K562 treated with DMSO at 1 percent for 24 hours (cell line): ENCODE data around the gene WDPCP. TPM values are rescaled to one million over a fixed set of nuclear protein-coding genes. Genes with fewer than 3 reads are reported as not detected.

ENCODE experiments used
- total RNA-seq: library from RNA; unstranded; fragments of 300-600 nt; gene quantifications from 2 replicates; pipeline ENCODE4 v1.2.3, GENCODE V29; 2022; ENCODE audit warnings: low read depth; ENCODE audit not compliant: insufficient read depth

Gene WDPCP, protein sequence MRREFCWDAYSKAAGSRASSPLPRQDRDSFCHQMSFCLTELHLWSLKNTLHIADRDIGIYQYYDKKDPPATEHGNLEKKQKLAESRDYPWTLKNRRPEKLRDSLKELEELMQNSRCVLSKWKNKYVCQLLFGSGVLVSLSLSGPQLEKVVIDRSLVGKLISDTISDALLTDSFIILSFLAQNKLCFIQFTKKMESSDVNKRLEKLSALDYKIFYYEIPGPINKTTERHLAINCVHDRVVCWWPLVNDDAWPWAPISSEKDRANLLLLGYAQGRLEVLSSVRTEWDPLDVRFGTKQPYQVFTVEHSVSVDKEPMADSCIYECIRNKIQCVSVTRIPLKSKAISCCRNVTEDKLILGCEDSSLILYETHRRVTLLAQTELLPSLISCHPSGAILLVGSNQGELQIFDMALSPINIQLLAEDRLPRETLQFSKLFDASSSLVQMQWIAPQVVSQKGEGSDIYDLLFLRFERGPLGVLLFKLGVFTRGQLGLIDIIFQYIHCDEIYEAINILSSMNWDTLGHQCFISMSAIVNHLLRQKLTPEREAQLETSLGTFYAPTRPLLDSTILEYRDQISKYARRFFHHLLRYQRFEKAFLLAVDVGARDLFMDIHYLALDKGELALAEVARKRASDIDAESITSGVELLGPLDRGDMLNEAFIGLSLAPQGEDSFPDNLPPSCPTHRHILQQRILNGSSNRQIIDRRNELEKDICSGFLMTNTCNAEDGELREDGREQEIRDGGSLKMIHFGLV
- total RNA-seq, result 3.0 and 3.2 TPM in 2 replicates

DNA sequence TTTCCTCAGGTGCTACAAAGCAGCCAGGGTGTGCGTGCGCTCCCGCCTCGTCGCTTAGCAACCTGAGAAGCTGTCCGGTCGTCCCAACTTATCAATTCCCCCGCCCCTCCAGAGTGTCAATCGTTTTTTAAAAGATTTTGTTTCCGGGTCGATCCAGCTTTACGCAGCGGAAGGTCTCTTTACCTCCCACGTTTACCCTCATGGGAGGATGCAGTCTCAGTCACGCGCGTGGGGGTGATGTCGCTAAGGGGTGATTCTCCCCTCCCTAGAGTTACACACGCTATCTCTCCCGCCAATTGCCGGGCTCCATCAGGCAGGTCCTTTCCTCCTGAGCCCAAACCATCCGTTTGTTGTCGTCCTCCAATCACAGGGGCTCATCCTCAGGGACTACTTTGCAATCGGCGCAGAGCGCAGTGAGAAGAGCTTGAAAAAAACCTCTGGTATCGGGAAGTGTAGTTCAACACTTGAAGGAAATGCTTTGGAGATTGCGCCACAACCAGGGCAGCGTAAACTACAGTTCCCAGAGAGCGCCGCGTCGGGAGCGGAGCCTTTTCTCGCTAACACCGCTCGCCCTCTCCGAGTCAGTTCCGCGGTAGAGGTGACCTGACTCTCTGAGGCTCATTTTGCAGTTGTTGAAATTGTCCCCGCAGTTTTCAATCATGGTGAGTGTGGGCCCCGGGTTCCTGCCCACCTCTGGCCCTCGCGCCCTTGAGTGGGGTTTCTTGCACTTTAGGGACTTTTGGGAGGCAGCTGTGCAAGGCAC, at the start of gene WDPCP, which contains the start of gene MDH1:
WDPCP (minus strand) TSS at position 93 of the 763 bp plus-strand sequence. CDS start 206 bp downstream, outside the sequence.
MDH1 (plus strand) TSS at position 579 of the 763 bp plus-strand sequence; CDS start at position 660, 81 bp downstream.

Other genes with a start within 250 kb of the WDPCP start
- gene MDH1, start 486 bp upstream of the WDPCP start, total RNA-seq, result 193 and 228 TPM in 2 replicates